GM18507 (cell line): ENCODE measurements around the gene PTGER2.

Source experiments
- DNase-seq: peaks from one replicate; pipeline ENCODE4 v3.0.0; 2011; ENCODE audit warnings: low read depth; ENCODE audit not compliant: insufficient read length; ENCODE audit errors: extremely low spot score
- FAIRE-seq: peaks from 2 replicates; lab custom pipeline; 2011; peaks lifted over from hg19 to GRCh38; lab: Jason Lieb, UNC

Gene PTGER2

DNA sequence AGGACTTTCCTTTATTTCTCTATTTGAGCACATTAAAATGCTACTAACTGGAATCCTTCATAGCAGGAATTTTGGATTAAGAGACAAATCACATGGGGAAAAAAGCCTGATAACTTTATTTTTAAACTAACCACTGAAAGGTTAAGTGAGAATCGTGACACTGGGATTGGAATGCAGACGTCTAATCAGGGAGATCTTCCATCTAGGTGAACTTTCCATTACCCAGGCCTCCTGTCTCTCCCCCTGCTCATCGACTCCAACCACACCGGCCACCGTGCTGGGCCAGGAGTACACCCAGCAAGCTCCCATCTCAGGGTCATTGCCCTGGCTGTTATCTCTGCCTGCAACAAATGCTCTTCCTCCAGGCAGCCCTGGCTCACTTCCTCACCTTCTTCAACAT lies 19.0 kb downstream of the PTGER2 start:
- DNase-seq = no peak
- FAIRE-seq = no peak

DNA sequence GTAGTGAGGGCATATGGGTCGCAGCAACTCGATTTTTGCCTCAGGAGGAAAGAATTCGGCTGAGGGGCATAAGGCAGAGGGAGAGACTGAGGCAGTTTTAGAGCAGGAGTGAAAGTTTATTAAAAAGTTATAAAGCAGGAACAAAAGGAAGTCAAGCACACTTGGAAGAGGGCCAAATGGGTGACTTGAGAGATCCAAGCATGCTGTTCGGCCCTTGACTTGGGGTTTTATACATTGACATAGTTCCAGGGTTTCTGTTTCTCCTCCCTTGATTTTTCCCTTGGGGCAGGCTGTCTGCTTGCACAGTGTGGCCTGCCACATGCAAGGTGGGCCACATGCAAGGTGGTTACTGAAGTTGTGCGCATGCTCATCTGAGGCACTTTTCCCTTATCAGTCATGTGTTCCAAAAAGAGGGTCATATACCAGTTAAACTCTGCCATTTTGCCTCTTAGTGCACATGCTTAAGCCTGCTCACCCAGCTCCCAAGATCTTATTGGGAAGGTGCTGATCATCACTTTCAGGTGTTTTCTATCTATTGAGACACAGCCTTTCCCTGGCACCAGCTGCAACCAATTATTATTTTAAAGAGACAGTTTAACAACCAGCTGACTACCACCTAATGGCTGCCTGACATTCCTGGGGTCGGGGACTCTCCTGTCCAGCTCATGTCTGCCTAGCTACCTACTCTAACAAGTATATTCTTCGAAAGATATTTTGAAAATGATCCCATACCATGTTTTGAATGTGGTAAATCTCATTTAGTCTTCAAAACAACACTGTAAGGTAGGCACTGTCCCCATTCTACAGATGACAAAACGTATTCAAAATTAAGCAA lies 19.9 kb downstream of the PTGER2 start:
- FAIRE-seq = no peak
- DNase-seq = no peak

DNA sequence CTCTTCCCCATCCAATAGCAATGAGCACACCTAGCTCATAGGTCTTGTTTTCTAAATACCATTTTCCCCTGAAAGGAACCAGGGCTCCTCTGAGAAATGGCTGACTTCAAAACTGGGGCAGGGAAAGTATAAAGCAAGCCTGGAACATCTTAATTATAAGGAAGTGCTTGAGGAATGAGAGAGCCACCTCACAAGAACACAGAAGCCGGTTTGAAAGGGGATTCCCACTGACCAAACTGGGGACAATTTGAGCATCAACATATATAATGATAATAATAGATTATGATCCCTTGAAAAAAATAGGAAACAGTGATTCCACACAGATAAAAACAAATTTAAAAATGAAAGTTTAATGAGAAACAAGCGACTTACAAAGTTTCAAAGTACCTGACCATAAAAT lies 22.1 kb downstream of the PTGER2 start:
- FAIRE-seq = no peak

DNA sequence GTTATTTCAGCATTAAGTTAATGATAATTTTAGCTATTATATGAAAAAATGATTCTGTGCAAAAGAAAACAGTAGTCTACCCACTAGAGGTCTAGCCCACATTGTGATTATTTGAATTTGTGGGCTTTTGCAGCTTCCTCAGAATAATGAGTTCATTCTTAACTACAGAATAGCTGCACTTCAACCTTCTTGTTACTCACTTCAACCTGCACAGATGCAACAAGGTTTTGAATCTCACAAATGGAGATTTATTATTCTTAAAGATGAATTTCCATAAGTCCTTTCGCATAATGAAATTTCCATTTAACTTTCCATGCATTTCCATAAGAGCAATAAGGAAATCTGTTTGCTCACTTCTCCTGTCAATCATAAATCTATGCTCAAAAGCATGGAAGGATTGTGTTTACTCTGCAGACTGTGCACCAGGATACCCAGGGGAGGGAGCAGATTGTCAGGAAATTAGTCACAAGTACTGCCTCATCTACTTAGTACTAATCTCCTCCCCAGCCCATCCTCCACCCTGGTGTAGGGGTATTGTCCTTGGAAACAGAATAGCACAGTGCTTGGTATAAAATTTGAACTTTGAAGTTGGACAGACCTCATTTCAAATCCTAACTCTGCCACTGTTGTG lies 24.1 kb downstream of the PTGER2 start:
- no peak for FAIRE-seq
- DNase-seq = no peak

More for the DNA sequence above, 22.1 kb downstream of the PTGER2 start:
- no peak for DNase-seq

DNA sequence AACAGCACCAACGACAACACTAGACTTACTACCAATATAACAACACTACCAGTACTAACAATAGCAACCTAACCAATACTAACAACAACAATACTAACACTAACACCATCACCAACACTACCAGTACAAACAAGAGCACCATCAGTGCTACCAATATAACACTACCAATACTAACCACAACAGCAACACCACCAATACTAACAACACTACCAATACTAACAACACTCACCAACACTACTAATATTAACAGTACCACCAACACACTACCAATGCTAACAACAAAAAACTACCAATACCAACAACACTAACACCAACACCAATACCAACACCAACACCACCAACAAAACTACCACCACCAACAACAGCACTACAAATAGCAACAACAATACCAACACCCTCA lies 25.1 kb downstream of the PTGER2 start:
- FAIRE-seq = no peak
- DNase-seq = no peak

DNA sequence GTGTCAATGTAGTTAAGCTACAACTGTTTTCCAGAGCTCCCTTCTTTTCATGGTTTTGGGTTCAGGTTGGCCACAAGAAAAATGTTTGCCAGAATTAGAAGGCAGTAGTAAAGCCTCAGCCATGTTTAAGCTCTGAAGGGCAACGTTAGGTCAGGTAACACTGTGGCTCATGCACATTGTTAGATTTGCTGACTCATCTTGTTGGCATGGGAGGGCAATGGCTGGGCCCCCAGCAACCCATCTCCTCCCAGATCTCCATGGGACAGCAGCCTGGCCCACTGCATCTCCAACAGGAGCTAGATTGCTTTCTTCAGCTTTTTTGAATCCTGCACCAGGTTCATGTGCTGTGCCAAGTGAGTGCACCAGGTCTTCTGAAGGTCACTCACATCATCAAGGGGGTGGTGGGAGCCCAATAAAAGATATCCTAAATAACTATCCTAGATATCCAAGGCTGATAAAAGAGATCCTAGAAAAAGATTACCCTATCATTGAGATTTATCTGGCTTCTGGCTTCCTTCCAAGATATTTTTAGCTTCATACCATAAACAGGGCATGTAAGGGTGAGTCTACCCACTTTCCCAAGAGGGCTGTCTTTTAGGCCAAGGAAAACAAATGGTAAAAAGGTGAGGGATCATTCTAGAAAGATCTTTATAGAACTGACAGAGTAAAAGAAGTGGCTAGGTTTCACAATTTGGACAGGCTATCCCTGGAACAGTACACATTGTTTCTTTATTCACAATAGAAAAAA lies 28.9 kb downstream of the PTGER2 start:
- DNase-seq (no peak), FAIRE-seq (no peak)

DNA sequence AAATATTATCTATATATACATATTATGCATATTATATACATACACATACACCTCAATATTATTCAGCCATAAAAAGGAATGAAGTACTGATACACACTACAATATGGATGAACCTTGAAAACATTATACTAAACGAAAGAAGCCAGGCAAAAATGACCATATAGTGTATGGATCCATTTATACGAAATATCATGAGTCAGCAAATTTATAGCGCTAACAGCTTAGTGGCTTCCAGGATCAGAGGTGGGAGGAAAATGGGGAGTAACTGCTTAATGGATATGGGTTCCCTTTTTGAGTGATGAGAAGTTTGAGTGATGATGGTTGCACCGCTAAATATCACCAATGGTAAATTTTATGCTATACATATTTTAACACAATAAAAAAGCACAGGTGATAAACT lies 32.7 kb downstream of the PTGER2 start:
- FAIRE-seq (no peak), DNase-seq (no peak)

DNA sequence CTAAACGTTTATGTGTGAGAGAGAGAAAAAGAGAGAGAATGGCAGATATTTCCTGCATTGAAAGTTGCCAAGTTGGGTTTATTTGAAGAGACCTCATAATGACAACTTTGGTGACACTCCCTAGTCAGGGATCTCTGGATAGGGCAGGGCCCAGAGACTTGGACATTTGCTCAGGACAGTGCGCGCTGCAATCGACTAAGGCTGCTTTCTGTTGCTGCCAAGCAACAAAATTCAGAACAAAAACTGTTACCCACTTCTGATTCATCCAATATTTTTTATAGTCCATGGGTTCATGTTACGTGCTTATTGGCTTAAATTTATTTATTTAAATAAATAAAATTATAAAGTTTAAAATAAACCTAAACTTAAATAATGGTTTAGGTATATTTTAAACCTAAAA lies 34.2 kb downstream of the PTGER2 start:
- FAIRE-seq = no peak
- DNase-seq = no peak

DNA sequence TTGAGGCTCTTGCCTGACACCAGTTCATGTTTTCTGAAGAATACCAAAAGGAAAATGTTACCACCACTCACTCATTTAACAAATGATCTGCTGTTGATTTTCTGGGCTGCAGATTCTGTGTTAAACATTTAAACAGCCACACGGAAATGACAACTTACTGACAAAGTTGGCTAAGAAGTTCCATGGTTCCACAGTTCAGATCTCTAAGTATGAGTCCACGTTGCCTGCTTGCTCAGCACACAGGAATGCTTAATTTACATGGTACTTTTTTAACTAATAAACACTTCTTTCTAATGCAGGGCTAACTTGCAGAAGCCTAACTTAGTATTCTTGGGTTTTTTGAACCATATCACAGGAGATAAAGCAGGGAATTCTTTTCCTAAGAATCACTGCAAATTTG lies 34.7 kb downstream of the PTGER2 start:
- DNase-seq (no peak), FAIRE-seq (no peak)

DNA sequence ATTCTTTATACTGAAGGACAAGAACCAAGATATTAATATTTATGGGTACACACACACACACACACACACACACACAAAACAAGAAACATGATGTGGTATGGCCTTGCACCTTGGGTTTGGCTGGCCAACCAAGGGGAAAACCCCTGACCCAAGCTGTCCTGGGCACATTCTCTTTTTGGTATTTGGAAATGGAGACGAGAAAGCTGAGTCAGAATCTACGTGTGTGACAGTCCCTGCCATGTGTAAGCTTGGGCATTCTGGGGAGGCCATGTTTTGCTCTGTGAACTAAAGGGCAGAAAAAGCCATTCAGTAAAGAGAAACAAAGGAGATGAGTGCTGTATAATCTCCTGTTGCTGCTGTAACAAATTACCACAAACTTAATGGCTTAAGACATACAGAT lies 35.6 kb downstream of the PTGER2 start:
- FAIRE-seq (peak; percentile 44), DNase-seq (no peak)

DNA sequence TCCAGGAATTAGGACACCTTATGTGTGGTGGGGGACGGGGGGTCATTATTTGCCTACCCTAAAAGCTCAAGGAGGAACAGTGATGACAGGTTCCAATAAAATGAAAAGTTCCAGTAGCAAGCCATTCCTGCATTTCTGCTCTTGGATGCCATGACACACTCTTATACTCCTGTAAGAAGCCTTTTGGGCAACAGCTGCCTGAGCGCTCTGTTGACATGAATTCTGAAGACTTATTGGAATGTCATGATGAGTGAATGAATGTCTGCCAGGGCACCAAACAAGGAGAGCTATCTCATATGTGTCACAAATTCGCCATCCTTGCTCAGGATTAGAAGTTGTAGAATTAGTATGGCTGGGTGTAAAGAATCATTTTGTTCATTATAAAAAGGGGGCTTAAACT lies 36.3 kb downstream of the PTGER2 start:
- DNase-seq (no peak), FAIRE-seq (no peak)

DNA sequence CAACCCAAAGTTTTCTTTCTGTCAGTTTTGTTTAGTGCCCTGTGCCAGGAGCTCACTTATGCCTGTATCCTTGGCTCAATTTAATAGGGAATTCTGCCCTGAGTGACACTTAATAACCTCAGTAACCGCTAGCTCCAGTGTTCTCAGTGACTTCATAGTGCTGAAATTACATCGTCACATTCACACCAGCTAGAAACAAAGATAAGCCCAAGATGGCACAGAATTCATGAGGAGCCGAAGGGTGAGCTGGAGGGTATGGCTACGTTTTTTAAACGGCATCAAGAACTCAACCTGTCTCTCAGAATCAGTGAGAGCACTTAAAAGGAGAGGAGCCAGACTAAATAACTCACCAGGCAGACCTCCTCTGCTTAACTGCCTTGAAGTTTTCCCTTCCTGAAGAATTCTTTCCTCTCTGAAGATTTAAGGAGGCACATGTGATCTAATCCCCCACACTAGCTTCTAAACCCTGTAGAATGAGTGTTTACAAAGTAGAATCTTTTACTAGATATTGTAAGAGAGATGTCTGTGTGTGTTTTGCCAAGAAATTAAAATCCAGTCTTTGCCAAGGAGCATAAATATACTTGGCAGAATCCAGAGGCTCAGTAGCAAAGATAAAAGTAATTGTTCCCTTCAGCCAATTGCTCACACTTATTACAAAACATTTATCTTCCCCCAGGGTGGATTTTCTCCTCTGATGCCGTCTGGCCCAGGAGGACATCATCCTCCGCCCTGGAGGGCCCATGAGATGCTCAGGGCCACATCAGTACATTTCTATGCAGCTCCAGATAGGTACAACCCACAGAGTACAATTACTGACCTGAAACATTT lies 37.3 kb downstream of the PTGER2 start:
- DNase-seq (no peak), FAIRE-seq (peak; percentile 31)

DNA sequence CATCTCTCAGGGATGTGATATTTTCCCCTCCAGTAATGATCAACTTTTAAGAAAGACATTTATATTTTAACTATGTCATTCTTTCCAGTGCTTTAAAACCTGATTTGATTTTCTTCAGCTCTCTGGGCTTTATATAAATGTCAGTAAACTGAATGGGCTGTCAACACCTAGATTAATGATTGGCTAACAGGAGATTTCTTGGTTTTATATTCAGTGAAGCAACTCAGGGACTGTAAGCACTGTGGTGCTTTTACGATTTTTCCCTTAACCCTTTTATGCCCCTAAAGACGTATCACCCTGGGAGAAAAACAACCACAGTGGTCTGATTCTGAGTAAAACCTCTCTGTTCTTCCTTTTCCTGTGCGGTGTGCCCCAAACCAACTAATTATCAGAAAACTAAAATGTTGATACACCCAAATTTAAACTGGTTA lies 38.0 kb downstream of the PTGER2 start:
- DNase-seq (peak; percentile 14), FAIRE-seq (no peak)

DNA sequence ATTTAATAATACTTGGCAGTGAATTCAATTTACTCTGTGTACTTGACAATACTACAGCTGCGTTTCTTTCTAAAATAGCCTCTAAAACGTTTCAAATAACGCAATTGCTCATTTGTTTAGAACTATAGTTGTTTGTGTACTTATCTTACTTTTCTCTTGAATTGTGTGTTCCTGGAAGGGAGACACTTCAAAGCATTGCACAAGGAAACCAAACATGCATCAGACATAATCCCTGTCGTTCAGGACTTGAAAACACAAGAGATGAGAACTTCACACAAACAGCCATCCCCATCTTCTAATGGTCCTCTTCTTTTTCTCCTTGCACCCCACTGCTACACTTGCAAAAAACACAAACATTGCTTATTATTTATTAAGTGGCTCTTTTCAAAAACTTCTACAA lies 38.5 kb downstream of the PTGER2 start:
- DNase-seq (no peak), FAIRE-seq (no peak)

DNA sequence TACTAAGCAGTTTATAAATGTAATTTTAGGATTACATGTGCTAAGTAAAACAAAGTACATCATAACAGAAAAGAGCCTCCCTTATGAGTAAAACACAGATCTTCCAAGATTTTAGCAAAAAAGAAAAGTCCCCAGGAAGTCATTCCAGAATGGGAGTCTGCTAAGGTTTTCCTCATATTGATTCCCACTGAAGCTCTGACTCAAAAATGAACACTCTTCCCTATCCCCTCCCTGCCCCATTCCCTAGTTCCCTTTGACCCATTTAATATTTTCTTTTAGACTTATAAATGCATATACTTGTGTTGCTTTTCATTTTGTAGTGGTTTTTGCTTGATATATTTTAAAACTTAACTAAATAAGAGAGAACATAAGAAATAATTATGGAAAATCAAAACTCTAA lies 40.1 kb downstream of the PTGER2 start:
- FAIRE-seq (no peak), DNase-seq (no peak)

DNA sequence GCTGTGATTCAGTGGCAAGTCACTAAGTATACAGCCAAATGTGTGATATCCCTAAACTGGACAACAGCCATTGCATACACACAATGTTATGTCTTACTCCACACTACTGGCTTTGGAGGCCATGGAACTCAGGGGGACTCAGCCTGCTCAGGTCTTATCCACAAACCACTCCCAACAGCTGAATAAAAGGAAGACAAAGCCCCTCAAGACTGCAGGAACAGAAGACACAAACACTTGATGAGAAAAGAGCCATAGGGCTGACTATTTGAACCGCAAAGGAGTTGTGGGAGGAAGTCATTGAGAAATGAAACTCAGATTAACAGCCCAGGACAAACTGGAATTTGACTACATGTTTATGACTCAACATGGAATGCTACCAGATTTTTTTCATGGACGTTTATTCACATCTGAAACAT lies 40.9 kb downstream of the PTGER2 start:
- no peak for DNase-seq

DNA sequence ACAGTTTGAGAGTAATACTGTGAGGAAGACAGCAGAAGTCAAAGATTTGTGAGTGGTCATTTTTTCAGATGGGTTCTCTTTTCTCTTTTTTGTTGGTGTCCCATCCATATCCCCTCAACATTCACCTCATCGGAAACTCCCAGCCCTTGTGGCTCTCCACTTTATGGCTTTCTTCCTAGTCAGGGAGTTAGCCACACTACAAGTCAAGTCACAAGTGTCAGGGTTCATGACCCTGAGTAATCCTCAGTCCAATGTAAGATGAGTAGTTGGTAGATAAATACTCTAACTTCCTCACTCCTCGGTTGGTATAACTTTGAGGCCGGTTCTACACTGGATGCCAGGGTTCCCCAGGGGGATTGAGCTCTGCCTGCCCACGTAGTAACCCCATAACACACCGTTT lies 41.4 kb downstream of the PTGER2 start:
- DNase-seq (no peak), FAIRE-seq (no peak)

More for the DNA sequence above, 40.9 kb downstream of the PTGER2 start:
- FAIRE-seq = peak; percentile 50

DNA sequence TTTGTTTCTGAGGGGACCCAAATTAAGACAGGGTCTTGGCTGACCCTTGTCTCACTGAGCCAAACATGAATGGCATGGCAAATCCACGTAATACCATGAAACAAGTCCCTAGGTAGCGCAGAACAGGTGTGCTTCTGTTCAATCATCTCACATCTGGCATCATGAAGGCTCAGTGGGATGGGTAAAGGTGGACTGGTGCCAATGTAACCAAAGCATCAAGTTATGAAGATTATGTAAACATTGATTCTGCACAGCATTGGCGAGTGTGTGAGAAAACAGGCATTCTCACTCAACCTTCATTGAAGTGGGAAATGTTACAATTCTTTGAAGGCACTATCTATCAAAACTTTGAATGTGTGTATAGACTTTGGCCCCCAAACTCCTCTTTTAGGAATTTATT lies 41.9 kb downstream of the PTGER2 start:
- DNase-seq = no peak

DNA sequence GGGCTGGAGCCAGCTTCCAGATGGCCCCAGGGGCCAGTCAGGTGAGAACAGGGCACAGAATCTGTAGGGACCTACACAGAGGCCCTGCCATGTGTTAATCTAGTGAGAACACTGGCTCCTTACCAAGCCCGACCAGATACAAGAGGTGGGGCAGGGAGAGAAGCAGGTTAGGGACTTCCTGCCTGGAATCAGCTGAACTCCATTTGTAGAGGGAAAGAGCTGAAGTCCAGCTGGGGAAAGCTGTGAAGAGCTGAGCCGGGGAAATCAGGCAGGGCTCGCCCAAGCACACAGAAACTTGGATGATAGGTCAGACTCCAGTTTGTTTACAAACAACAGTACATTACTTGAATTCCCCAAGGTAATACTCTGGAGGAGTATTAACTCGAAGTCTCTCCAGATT lies 46.7 kb downstream of the PTGER2 start:
- DNase-seq (no peak), FAIRE-seq (no peak)

More for the DNA sequence above, 41.9 kb downstream of the PTGER2 start:
- no peak for FAIRE-seq
